MM.1S (cell line): ENCODE results near the gene RNF111.

Experiments
- CTCF ChIP-seq: fragments of 300-600 bp; sonication (generic); IDR thresholded peaks from 2 replicates; pipeline ENCODE4 v1.5.1; 2016; ENCODE audit warnings: antibody characterized with exemption, low read length, mixed read lengths
- EZH2 ChIP-seq: fragments of 300-600 bp; sonication (generic); optimal IDR thresholded peaks from 2 replicates; pipeline ENCODE3; 2017; ENCODE audit warnings: low read depth, mild to moderate bottlenecking, antibody characterized with exemption, low read length, mixed read lengths
- EZH2phosphoT487 ChIP-seq: fragments of 300-600 bp; sonication (generic); IDR thresholded peaks from 2 replicates; pipeline ENCODE4 v1.6.1; 2018; ENCODE audit warnings: antibody characterized with exemption, low read length

GRCh38 chr15:59087731-59088130, 100.3 kb downstream of the RNF111 start:
- TF ChIP-seq EZH2 (no peak), EZH2phosphoT487 (no peak), CTCF (no peak)
